H9 (cell line): ENCODE data around the gene IFNA21. TPM values are rescaled to one million over a fixed set of nuclear protein-coding genes. Genes with fewer than 3 reads are reported as not detected.
"Not testable (repeated sequence)": the region's sequence is repeated elsewhere in the genome, so short reads cannot be mapped to it uniquely, and the experiment has no call there.

ENCODE experiments used
- DNase-seq: peaks from one replicate; pipeline ENCODE4 v3.0.0-alpha.2; 2017
- H2AFZ ChIP-seq: one replicate; pipeline ENCODE4 v1.6.1; 2013; ENCODE audit warnings: mild to moderate bottlenecking, low read length, control low read depth, moderate library complexity
- H2AK5ac ChIP-seq: 2 replicates; pipeline ENCODE4 v1.6.1; 2013; ENCODE audit warnings: low read length, control low read depth, mixed read lengths; ENCODE audit not compliant: insufficient read length
- H2BK120ac ChIP-seq: one replicate; pipeline ENCODE4 v1.6.1; 2013; ENCODE audit warnings: low read depth, mild to moderate bottlenecking, low read length, control low read depth, inconsistent platforms; ENCODE audit not compliant: poor library complexity, severe bottlenecking
- H2BK12ac ChIP-seq: 2 replicates; pipeline ENCODE4 v1.6.1; 2013; ENCODE audit warnings: low read length, control low read depth, mixed read lengths, low read depth; ENCODE audit not compliant: insufficient read length
- H2BK15ac ChIP-seq: 2 replicates; pipeline ENCODE4 v1.6.1; 2013; ENCODE audit warnings: low read depth, low read length, control low read depth
- H2BK20ac ChIP-seq: one replicate; pipeline ENCODE4 v1.6.1; 2013; ENCODE audit warnings: low read depth, mild to moderate bottlenecking, low read length, control low read depth, inconsistent platforms; ENCODE audit not compliant: poor library complexity, severe bottlenecking
- H2BK5ac ChIP-seq: 2 replicates; pipeline ENCODE4 v1.6.1; 2013; ENCODE audit warnings: low read length, control low read depth, mixed read lengths; ENCODE audit not compliant: insufficient read length
- H3K14ac ChIP-seq: 2 replicates; pipeline ENCODE4 v1.6.1; 2013; ENCODE audit warnings: low read length, control low read depth; ENCODE audit not compliant: insufficient read depth
- H3K18ac ChIP-seq: 2 replicates; pipeline ENCODE4 v1.6.1; 2013; ENCODE audit warnings: low read depth, mild to moderate bottlenecking, mixed read lengths, low read length, control low read depth; ENCODE audit not compliant: insufficient read length
- H3K23ac ChIP-seq: 2 replicates; pipeline ENCODE4 v1.6.1; 2013; ENCODE audit warnings: low read length, control low read depth, mixed read lengths, low read depth; ENCODE audit not compliant: insufficient read length
- H3K23me2 ChIP-seq: 2 replicates; pipeline ENCODE4 v1.6.1; 2013; ENCODE audit warnings: low read depth, mild to moderate bottlenecking, mixed read lengths, low read length, control low read depth; ENCODE audit not compliant: insufficient read length, poor library complexity, severe bottlenecking
- H3K27ac ChIP-seq: 2 replicates; pipeline ENCODE4 v1.5.1; 2013; ENCODE audit warnings: low read length, control low read depth, mixed read lengths, low read depth; ENCODE audit not compliant: insufficient read length
- H3K27me3 ChIP-seq: 2 replicates; pipeline ENCODE4 v1.6.1; 2013; ENCODE audit warnings: low read length, control low read depth, inconsistent platforms; ENCODE audit not compliant: insufficient read depth
- H3K4ac ChIP-seq: 2 replicates; pipeline ENCODE4 v1.6.1; 2013; ENCODE audit warnings: low read depth, mild to moderate bottlenecking, control low read depth, inconsistent platforms, low read length, moderate library complexity
- H3K4me1 ChIP-seq: 2 replicates; pipeline ENCODE4 v1.6.1; 2013; ENCODE audit warnings: low read length, control low read depth, inconsistent platforms; ENCODE audit not compliant: insufficient read depth
- H3K4me2 ChIP-seq: 2 replicates; pipeline ENCODE4 v1.6.1; 2013; ENCODE audit warnings: low read length, control low read depth, mixed read lengths; ENCODE audit not compliant: insufficient read length, insufficient read depth
- H3K56ac ChIP-seq: 2 replicates; pipeline ENCODE4 v1.6.1; 2013; ENCODE audit warnings: low read depth, mild to moderate bottlenecking, mixed read lengths, low read length, control low read depth; ENCODE audit not compliant: insufficient read length
- H3K79me1 ChIP-seq: 2 replicates; pipeline ENCODE4 v1.6.1; 2013; ENCODE audit warnings: low read depth, mild to moderate bottlenecking, moderate library complexity, low read length, control low read depth, inconsistent platforms; ENCODE audit not compliant: insufficient read depth, poor library complexity, severe bottlenecking
- H3K79me2 ChIP-seq: 2 replicates; pipeline ENCODE4 v1.6.1; 2013; ENCODE audit warnings: low read length, control low read depth, inconsistent platforms; ENCODE audit not compliant: insufficient read depth
- H3K9ac ChIP-seq: 2 replicates; pipeline ENCODE4 v1.6.1; 2013; ENCODE audit warnings: low read length, control low read depth, mixed read lengths; ENCODE audit not compliant: insufficient read length; ENCODE audit errors: extremely low read depth
- H3K9me3 ChIP-seq: one replicate; pipeline ENCODE4 v1.6.1; 2013; ENCODE audit warnings: low read depth, low read length, inconsistent platforms; ENCODE audit not compliant: control insufficient read depth
- H3T11ph ChIP-seq: one replicate; pipeline ENCODE4 v1.6.1; 2013; ENCODE audit warnings: mild to moderate bottlenecking, low read length, control low read depth, inconsistent platforms
- H4K20me1 ChIP-seq: one replicate; pipeline ENCODE4 v1.6.1; 2013; ENCODE audit not compliant: control insufficient read depth, insufficient read length, insufficient read depth
- H4K5ac ChIP-seq: 2 replicates; pipeline ENCODE4 v1.6.1; 2013; ENCODE audit warnings: low read depth, mild to moderate bottlenecking, mixed read lengths, low read length, control low read depth; ENCODE audit not compliant: insufficient read length
- H4K8ac ChIP-seq: replicated peaks from 2 replicates; pipeline ENCODE4 v1.6.1; 2013; ENCODE audit warnings: low read length, control low read depth, mixed read lengths, low read depth; ENCODE audit not compliant: insufficient read length
- H4K91ac ChIP-seq: 2 replicates; pipeline ENCODE4 v1.6.1; 2013; ENCODE audit warnings: low read depth, mild to moderate bottlenecking, moderate library complexity, mixed read lengths, low read length, control low read depth; ENCODE audit not compliant: insufficient read length
- H3K27ac Mint-ChIP-seq, 3 experiments: 2 replicates in 2 of 3; 3 replicates in 1 of 3; pipeline ENCODE4 v1.8.0; 2020 to 2021; ENCODE audit warnings: mixed read lengths in 3 of 3, mild to moderate bottlenecking in 1 of 3, moderate library complexity in 1 of 3
- H3K27me3 Mint-ChIP-seq: 2 replicates; pipeline ENCODE4 v1.8.0; 2021; ENCODE audit warnings: low read depth, mild to moderate bottlenecking, moderate library complexity, mixed read lengths
- H3K36me3 Mint-ChIP-seq, 3 experiments: 2 replicates in 2 of 3; 3 replicates in 1 of 3; pipeline ENCODE4 v1.8.0; 2020 to 2021; ENCODE audit warnings: low read depth in 3 of 3, mixed read lengths in 3 of 3; ENCODE audit not compliant: insufficient read depth in 1 of 3
- H3K4me1 Mint-ChIP-seq, 2 experiments: 2 replicates each; pipeline ENCODE4 v1.8.0; 2020; ENCODE audit warnings: mixed read lengths in 2 of 2
- H3K4me3 Mint-ChIP-seq, 2 experiments: 2 replicates in 1 of 2; 3 replicates in 1 of 2; pipeline ENCODE4 v1.8.0; 2020 to 2021; ENCODE audit warnings: mild to moderate bottlenecking in 2 of 2, mixed read lengths in 2 of 2, moderate library complexity in 1 of 2
- H3K9me3 Mint-ChIP-seq, 2 experiments: 2 replicates in 1 of 2; 3 replicates in 1 of 2; pipeline ENCODE4 v1.8.0; 2020; ENCODE audit warnings: mild to moderate bottlenecking in 2 of 2, mixed read lengths in 2 of 2, moderate library complexity in 1 of 2
- WGBS: extraction: QIAGEN DNeasy Blood & Tissue Kit; methylation state at CpG from one replicate; pipeline ENCODE4 v1.1.7; 2013; ENCODE audit warnings: missing lambda C conversion rate, low lambda C conversion rate, mixed read lengths; ENCODE audit not compliant: insufficient read length; ENCODE audit errors: extremely low coverage; 5-methylcytosine and 5-hydroxymethylcytosine counted together
- long read RNA-seq: library from polyadenylated mRNA; unstranded; transcript quantifications from one replicate; pipeline ENCODE4 v2.0.0, GENCODE V29; 2020
- total RNA-seq: library from RNA; stranded (reverse); gene quantifications from 2 replicates; pipeline ENCODE4 v1.2.1, GENCODE V29; 2021

Gene IFNA21
- not detected in 2 replicates for total RNA-seq
- long read RNA-seq = 0 reads

DNA sequence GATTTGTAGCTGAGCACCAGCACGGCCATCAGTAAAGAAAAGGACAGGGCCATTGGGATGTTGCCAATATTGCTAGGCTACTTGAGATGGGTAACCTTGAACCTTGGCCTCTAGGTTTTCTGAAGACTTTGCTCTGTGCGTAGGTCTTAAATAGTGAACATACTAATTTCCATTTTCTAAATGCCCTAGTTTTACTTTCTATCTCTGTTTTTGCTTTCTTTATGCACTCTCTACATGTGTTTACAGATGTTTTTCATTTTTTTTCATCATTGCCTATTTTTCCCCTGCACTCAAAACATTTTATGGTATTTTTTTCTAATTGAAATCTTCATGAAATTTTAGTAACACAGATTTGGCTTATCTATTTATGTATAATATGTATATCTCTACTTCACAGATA, at the start of gene IFNA21:
Gene IFNA21, minus strand, starts transcription at position 101 of the 400 bp plus-strand sequence. Its CDS starts 48 bp downstream, at position 53.
- not testable (repeated sequence) for H3K36me3 Mint-ChIP-seq, H3K27me3 ChIP-seq, H3K27me3 Mint-ChIP-seq, H4K5ac ChIP-seq, H3K56ac ChIP-seq, H3K27ac ChIP-seq, H3K79me1 ChIP-seq, H2BK120ac ChIP-seq, H2BK5ac ChIP-seq, DNase-seq, H4K8ac ChIP-seq, H3K23me2 ChIP-seq, H3K4me2 ChIP-seq, H3K79me2 ChIP-seq, H3K23ac ChIP-seq, H3K4me1 Mint-ChIP-seq, H3T11ph ChIP-seq, H3K27ac Mint-ChIP-seq, H3K4ac ChIP-seq, H2AK5ac ChIP-seq, H4K91ac ChIP-seq, H3K9me3 Mint-ChIP-seq, H3K4me3 Mint-ChIP-seq, H2AFZ ChIP-seq, H3K9ac ChIP-seq, H4K20me1 ChIP-seq, H2BK12ac ChIP-seq, H2BK20ac ChIP-seq, H2BK15ac ChIP-seq, H3K18ac ChIP-seq, H3K14ac ChIP-seq, H3K9me3 ChIP-seq, H3K4me1 ChIP-seq
- no CpG with 5 or more reads among the region's 2 CpGs for WGBS
